Breast epithelium (tissue), 3 donors: ENCODE results near the gene LAMA4.

Source experiments
- CTCF ChIP-seq, 3 donors: fragments of 450-650 bp; IDR thresholded peaks; one replicate each; pipeline ENCODE4 v1.5.1; 2016 to 2017; ENCODE audit warnings: antibody characterized with exemption in 3 of 3, mild to moderate bottlenecking in 3 of 3, moderate library complexity in 3 of 3
- POLR2A ChIP-seq: fragments of 450-650 bp; IDR thresholded peaks from one replicate; pipeline ENCODE4 v1.6.1; 2016; ENCODE audit warnings: antibody characterized with exemption, mild to moderate bottlenecking, moderate library complexity

GRCh38 chr6:112197636-112198035 is 56.7 kb downstream of the LAMA4 start:
- TF ChIP-seq CTCF (IDR thresholded peaks at IDR 0.05): no peak
- no peak for TF ChIP-seq POLR2A
